ENCODE results near the gene GOLGA6L2.
"Not testable (repeated sequence)": the region's sequence is repeated elsewhere in the genome, so short reads cannot be mapped to it uniquely, and the experiment has no call there.

Gene GOLGA6L2

DNA sequence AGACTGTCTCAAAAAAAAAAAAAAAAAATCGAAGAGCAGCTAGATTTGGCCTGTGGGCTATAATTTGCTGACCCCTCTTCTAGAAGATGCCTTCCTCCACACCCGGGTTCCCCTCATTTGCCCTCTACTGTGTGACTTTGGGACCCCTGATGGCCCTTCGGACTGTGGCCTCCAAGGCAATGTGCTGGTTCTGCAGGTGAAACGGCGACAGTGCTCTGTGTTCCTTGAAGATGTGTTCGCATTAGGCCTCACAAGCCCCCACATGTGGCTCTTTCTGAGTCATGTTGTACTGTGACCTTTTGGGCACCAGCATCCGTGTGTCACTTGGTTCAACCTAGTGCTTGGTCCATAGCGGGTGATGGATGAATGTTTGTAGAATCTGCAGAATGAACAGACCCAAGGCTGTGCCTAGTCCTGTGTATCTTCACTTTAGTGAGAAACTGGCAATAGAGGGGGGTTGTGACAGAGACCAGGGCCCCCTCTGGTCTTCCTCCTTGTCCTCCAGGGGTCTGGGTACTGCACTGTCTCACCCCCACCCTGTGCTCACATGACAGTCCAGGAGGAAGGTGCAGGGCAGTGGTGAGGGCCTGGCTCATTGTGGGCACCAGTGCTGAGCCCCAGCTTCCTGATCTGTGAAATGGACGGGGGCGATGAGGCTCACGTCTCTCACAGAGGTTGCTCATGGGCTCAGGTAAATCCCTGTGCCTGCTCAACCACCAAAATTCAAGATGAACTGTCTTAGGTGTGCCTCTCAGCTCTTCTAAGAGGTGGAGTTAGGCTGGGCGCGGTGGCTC is 22.7 kb downstream of the GOLGA6L2 start:
- DNase-seq (ENCODE audit: low spot score) = no peak

DNA sequence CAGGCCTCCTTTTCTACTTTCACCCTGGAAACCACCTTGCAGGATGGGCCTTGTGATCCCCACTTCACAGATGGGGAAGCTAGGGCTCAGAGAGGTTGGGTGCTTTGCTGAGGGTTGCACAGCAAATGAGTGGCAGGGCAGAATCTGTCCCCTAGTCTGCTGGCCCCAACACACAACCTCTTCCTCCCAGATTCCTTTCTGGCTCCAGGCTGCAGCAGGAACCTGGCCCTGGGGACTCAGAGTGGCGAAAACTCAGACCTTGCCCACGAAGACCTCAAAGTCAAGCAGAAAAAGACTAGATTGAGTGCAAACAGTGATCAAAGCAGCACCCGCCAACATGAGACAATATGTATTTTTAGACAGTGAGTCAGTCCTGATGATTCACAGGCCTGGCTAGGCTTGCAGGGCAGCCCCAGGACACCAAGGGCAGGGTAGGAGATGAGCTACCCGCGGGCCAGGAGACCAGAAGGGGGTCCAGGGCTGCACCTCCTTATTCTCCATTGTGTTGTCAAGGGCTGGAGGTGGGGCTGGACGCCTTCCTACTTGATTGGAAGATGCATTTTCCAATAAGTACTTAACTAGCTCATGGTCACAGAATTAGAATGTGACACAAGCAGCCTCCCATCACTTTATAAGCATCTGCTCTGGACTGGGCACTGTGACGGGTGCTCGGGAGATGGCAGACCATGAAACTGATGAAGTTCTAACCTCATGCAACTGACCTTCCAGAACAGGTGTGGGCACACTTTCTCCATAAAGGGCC is 23.9 kb downstream of the GOLGA6L2 start:
- DNase-seq (ENCODE audit: low spot score) = no peak

GRCh38 chr15:23422099-23422945 is 24.7 kb downstream of the GOLGA6L2 start:
- no peak for DNase-seq (ENCODE audit: low spot score)

DNA sequence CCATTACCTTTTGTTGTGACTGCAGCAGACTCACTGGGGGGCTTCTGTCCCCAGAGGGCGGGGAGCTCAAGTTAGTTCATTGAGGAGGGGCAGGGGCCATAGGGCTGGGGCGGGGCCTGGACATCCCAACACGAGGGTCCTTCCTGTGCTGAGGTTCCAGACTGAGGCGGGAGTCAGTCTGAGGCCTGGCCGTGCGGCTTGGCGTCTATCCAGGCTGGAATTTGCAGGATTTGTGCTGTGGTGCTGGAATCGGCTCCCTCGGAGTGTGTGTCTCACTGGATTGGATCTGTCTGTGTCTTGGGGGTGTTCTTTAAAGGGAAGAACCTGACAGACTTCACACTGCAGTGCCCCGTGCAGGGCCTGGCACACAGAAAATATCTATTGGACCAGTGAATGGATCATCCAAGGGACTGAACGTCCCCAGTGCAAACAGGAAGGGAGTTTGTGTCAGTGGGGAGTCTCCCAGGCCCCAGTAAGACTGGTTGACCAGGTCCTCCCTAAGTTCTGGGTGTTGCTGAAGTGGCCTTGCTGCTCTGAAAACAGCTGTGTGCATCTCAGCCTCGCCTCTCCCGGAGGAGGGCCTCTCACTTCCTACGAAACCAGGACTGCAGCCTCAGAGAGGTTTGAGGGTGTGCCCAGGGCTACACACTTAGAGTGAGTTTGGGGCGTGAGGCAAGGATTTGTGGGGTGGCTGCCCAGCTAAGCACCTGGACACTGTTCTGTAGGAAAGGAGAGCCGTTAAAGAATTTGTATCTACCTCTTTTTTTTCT is 26.1 kb downstream of the GOLGA6L2 start:
- no peak for DNase-seq (ENCODE audit: low spot score)

DNA sequence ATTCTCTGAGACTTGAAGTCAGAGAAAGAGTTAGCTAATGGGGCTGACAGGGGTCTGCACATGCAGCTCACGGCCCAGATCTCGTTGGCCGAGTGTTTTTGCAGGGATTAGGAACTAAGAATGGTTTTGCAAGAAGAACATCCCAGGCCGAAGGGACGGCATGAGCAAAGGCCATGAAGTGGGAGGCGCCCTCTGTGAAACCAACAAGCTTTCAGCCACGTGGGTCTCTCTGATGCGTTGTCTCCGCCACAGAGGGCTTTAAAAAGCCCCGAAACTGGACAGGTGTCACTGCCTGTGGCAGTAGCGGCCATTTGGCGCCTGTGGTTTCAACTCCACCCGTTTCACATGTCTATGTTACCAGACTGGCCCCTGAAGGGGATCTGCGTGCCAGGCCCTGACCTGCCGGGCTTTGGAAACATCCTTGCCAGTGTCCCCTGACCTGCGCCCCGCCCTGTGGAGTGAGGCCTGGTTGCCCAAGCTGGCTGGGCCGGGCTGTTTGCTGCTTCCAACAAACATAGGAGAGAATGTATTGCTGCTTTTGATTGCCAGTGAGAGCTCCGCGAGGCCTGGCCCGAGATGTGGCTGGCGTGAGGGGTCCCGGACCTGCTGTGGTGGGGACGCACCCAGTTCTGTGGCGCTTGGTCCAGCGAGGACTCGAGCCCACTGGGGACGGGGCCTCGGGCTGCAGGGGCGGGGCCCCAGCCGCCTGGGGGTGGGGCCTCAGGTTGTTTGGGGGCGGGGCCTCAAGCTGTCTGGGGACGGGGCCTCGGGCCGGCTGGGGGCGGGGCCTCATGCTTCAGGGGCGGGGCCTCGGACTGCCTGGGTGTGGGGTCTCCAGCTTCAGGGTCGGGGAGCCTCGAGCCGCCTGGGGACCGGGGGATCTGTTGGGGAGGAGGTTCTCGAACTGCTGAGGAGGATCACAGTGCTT is 30.4 kb downstream of the GOLGA6L2 start:
- no peak for DNase-seq (ENCODE audit: low spot score)

DNA sequence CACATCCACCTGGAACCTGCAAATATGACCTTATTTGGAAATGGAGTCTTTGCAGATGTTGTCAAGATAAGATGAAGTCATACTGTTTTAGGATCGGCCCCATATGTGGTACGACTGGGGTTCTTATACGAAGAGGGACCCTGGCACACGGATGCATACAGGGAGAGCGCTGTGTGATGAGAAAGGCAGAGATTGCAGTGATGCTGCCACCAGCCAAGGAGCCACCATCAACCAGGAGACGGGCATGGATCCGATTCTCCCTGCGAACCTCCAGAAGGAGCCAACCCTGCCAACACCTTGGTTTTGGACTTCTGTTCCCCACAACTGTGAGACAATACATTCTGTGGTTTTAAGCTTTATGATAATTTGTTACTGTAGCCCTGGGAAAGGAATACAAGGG is 31.2 kb downstream of the GOLGA6L2 start:
- not testable (repeated sequence) for DNase-seq (ENCODE audit: low spot score)

DNA sequence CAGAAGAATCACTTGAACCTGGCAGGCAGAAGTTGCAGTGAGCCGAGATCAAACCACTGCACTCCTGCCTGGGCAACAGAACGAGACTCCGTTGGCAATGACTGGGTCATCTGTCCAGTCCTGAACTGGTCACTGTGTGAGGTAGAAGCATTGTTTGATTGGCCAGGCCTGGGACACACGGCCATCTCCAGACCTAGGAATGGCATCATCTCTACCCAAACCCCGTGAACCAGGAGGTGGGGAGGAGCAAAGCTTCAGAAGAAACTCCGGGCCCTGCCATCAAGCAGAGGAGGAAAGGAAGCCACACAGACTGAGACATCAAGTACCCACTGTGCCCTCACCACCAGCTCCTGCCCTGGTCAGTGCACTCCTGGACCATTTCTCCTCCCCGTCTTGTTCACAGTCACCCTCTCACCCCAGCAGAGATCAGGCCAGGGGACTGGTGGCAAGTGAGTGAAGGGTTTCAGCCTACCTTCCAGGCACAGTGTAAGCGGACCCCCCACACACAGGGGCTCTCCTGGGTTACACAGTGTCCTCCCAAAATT is 31.6 kb downstream of the GOLGA6L2 start:
- DNase-seq (ENCODE audit: low spot score) = no peak

DNA sequence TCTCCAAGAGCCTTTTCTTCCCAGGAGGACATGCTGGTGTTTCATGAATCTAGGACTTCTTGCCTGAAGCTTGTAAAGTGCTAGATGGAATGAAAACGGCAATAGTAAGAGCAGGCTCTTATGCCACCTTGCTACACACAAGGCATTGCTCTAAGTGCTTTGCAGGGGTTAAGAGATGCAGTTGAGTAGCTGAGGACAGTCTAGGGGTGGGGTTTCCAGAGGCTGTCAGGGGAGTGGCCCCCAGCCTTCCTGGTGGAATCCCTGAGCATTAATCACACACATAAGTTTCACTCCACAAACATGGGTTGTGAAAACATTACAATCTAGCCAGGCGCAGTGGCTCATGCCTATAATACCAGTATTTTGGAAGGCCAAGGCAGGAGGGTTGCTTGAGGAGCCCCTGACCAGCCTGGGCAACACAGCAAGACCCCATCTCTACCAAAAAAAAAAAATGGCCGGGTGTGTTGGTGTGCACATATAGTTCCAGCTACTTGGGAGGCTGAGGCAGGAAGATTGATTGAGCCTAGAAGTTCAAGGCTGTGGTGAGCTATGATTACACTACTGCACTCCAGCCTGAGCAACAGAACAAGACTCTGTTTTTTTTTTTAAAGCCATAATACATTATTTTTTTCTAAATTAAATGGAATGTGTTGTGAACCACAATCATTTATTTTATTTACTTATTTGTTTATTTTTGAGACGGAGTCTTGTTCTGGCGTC is 34.0 kb downstream of the GOLGA6L2 start:
- not testable (repeated sequence) for DNase-seq (ENCODE audit: low spot score)

- no peak for DNase-seq (ENCODE audit: low spot score)
Observed at GRCh38 chr15:23411841-23412240, 35.2 kb downstream of the GOLGA6L2 start.

DNA sequence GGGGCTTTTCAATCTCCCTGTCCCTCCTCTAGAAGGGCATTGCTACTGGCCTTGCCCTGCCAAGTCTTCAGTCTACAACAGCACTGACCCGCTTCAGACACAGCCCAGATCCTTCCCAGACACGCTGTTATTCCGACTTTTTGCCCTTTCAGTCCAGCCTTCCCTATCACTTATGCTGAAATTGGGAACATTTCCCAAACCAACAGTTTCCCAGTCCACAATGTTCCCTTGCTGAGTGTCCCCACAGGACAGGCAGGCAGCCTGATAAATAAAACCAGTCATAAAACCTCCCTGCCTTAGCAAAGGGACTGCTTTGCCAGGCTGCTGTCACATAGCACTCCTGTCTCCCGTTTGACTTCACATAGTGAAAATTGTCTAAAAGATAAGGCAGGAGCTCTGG is 43.5 kb downstream of the GOLGA6L2 start:
- no peak for DNase-seq (ENCODE audit: low spot score)

GRCh38 chr15:23402544-23402943 is 44.5 kb downstream of the GOLGA6L2 start:
- no peak for DNase-seq (ENCODE audit: low spot score)

DNA sequence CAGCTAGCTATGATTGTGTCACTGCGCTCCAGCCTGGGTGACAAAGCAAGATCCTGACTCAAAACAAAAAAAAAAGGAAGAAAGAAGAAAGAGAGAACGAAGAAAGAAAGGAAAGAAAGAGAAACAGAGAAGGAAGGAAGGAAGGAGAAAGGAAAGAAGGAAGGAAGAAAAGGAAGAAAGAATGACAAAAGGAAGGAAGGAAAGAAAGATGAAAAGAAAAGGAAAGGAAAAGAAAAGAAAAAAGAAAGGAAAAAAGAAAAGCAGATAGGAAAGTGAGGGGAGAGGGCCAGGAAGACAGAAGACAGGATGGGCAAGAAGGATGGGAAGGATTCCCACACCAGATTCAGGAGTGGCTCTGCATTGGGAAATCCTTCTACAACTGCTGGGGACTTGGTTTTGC is 44.9 kb downstream of the GOLGA6L2 start:
- no peak for DNase-seq (ENCODE audit: low spot score)

DNA sequence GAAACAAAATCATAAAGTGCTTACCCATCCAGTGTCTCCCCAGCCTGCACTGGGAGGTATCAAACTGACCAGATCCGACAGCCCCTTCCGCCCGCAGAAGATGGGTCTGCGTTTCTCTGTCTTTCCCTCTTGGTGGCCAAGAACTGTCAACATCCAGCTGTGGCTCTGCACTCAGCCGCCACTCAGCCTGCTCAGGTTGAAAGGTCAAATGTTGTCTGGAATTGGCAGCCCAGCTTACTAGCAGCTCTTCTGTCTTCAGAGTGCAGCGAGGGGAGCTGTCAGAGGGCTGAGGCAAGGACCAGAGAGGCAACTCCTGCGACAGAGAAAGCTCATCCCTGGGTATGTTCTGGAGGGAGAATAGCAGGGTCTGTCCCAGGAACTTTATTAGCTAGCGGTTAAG is 45.4 kb downstream of the GOLGA6L2 start:
- DNase-seq (ENCODE audit: low spot score) = no peak

DNA sequence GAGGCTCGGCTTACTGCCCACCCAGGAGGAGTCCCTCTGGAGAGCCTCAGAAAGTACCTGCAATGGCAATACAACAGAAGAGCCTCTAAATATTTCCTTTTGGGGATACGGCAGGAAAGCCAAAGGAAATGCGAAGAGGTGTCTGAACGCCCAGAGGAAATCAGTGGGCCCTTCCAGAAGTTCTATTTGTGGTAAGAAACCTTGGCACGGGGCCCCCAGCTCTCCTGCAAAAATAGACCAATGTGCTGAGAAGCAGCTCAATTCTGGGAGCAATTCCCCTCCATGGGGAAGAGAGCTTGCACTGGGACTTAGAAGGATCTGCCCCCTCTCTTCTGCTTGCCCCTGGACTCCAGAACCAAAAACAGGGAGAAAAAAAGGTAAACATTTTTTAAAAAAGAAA is 47.8 kb downstream of the GOLGA6L2 start:
- DNase-seq (ENCODE audit: low spot score) = not testable (repeated sequence)

DNA sequence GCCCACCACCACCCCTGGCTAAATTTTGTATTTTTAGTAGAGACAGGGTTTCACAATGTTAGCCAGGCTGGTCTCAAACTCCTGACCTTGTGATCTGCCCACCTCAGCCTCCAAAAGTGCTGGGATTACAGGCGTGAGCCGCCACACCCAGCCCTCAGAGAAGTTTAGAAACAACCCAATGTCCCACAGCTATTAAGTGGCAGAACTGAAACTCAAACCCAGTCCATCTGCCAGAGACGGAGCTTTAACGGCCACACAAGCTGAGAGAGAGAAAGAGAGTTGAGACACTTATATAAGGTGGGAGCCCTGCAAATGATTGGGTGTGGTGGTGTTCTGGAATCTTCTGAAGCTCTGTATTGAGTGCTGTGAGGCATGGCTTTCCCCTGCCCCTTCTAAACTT is 48.7 kb downstream of the GOLGA6L2 start:
- DNase-seq (ENCODE audit: low spot score) = not testable (repeated sequence)

GRCh38 chr15:23397779-23398178 is 49.3 kb downstream of the GOLGA6L2 start:
- DNase-seq (ENCODE audit: low spot score) = no peak

- DNase-seq (ENCODE audit: low spot score) = no peak
Observed at GRCh38 chr15:23395832-23396231, 51.2 kb downstream of the GOLGA6L2 start.

DNA sequence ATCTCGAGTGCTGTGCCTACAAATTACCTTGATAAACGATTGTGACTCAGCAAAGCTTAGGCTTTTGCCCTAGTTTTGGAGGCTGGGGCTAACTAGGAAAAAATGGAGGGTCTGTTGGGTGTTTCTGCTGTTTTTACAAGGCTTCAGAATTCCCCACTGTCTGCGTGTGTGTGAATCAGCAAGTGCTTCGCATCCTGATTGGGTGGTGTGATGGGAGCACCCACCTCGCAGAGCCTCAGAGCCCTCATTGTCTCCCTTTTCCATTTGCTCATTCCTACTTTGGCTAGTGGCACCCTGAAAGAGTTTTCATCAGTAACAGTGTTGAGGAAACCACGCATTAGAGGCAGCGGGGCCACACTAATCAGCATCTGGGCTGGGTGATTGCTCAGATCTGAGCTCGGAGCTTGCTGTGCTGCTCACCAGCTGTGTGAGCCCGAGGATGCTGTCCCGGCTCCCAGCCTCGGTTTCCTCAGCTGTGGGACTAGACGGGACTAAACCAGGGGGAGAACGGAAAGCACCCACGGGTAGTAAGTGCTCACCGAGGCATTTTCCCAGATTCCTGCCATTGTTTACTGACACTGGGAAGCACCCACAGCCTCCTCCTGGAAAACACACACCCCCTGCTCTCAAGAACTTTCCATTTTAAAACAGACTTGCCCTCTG is 51.9 kb downstream of the GOLGA6L2 start:
- DNase-seq (ENCODE audit: low spot score) = no peak
